Measurements from ENCODE around the gene CDK14.

GRCh38 chr7:90688810-90689209 is 92.7 kb downstream of the CDK14 start:
- TF ChIP-seq EZH2 (IDR thresholded peaks at IDR 0.05; ENCODE audit: borderline replicate concordance, low read length), result no peak
- TF ChIP-seq CTCF (IDR thresholded peaks at IDR 0.05; ENCODE audit: low read length), result no peak
